ENCODE results near the gene CEMIP.

Gene CEMIP

GRCh38 chr15:80787316-80787715 lies 8.1 kb downstream of the CEMIP start:
- 84 to 100% methylated on average over 3 of the region's 3 CpGs for WGBS, 2 experiments (ENCODE audit: insufficient coverage in 2 of 2)
- no peaks in the 10 kb centered on the region for H3K36me3 ChIP-seq (ENCODE audit: control insufficient read depth, insufficient read depth, low read length)
- no peaks in the 10 kb centered on the region for H3K4me1 ChIP-seq (ENCODE audit: control insufficient read depth, insufficient read depth, low read length, poor library complexity, severe bottlenecking)
- H3K9me3 ChIP-seq (ENCODE audit: control insufficient read depth, low read length), result no peaks in the 10 kb centered on the region
- H3K4me3 ChIP-seq (ENCODE audit: extremely low read depth, insufficient read depth, low read length, poor library complexity, severe bottlenecking), result no peak overlapping the region
- no peak overlapping the region for H3K27ac ChIP-seq (ENCODE audit: low read depth, low read length, severe bottlenecking)

GRCh38 chr15:80788536-80788935 lies 9.4 kb downstream of the CEMIP start:
- Histone ChIP-seq H3K36me3 (ENCODE audit: control insufficient read depth, insufficient read depth, low read length) (no peaks in the 10 kb centered on the region), H3K4me1 (ENCODE audit: control insufficient read depth, insufficient read depth, low read length, poor library complexity, severe bottlenecking) (no peaks in the 10 kb centered on the region), H3K27ac (ENCODE audit: low read depth, low read length, severe bottlenecking) (no peak overlapping the region), H3K4me3 (ENCODE audit: extremely low read depth, insufficient read depth, low read length, poor library complexity, severe bottlenecking) (no peak overlapping the region), H3K9me3 (ENCODE audit: control insufficient read depth, low read length) (no peaks in the 10 kb centered on the region)
- 94 to 95% methylated on average over 4 to 5 of the region's 6 CpGs for WGBS, 2 experiments (ENCODE audit: insufficient coverage in 2 of 2)

GRCh38 chr15:80789296-80789695 lies 10.1 kb downstream of the CEMIP start:
- Histone ChIP-seq H3K4me3 (ENCODE audit: extremely low read depth, insufficient read depth, low read length, poor library complexity, severe bottlenecking) (no peak overlapping the region), H3K36me3 (ENCODE audit: control insufficient read depth, insufficient read depth, low read length) (no peaks in the 10 kb centered on the region), H3K4me1 (ENCODE audit: control insufficient read depth, insufficient read depth, low read length, poor library complexity, severe bottlenecking) (no peaks in the 10 kb centered on the region), H3K27ac (ENCODE audit: low read depth, low read length, severe bottlenecking) (no peak overlapping the region), H3K9me3 (ENCODE audit: control insufficient read depth, low read length) (no peaks in the 10 kb centered on the region)
- 88 to 100% methylated on average over 1 to 4 of the region's 5 CpGs for WGBS, 2 experiments (ENCODE audit: insufficient coverage in 2 of 2)

- no peaks in the 10 kb centered on the region for H3K36me3 ChIP-seq (ENCODE audit: control insufficient read depth, insufficient read depth, low read length)
Observed at GRCh38 chr15:80789796-80790195, 10.6 kb downstream of the CEMIP start.

GRCh38 chr15:80790236-80790635 lies 11.1 kb downstream of the CEMIP start:
- Histone ChIP-seq H3K4me1 (ENCODE audit: control insufficient read depth, insufficient read depth, low read length, poor library complexity, severe bottlenecking) (no peaks in the 10 kb centered on the region), H3K9me3 (ENCODE audit: control insufficient read depth, low read length) (no peaks in the 10 kb centered on the region), H3K27ac (ENCODE audit: low read depth, low read length, severe bottlenecking) (no peak overlapping the region), H3K36me3 (ENCODE audit: control insufficient read depth, insufficient read depth, low read length) (no peaks in the 10 kb centered on the region), H3K4me3 (ENCODE audit: extremely low read depth, insufficient read depth, low read length, poor library complexity, severe bottlenecking) (no peak overlapping the region)
- 87 to 100% methylated on average over 1 to 4 of the region's 5 CpGs for WGBS, 2 experiments (ENCODE audit: insufficient coverage in 2 of 2)

More at GRCh38 chr15:80789796-80790195, 10.6 kb downstream of the CEMIP start:
- H3K9me3 ChIP-seq (ENCODE audit: control insufficient read depth, low read length), result no peaks in the 10 kb centered on the region
- no peaks in the 10 kb centered on the region for H3K4me1 ChIP-seq (ENCODE audit: control insufficient read depth, insufficient read depth, low read length, poor library complexity, severe bottlenecking)
- WGBS, 2 experiments (ENCODE audit: insufficient coverage in 2 of 2), result 92 to 93% methylated on average over 2 to 3 of the region's 4 CpGs
- H3K27ac ChIP-seq (ENCODE audit: low read depth, low read length, severe bottlenecking), result no peak overlapping the region
- H3K4me3 ChIP-seq (ENCODE audit: extremely low read depth, insufficient read depth, low read length, poor library complexity, severe bottlenecking), result no peak overlapping the region

- H3K36me3 ChIP-seq (ENCODE audit: control insufficient read depth, insufficient read depth, low read length), result no peaks in the 10 kb centered on the region
- 100% methylated on average over 1 of the region's 1 CpG; no CpG with 5 or more reads in 1 of the 2 experiments for WGBS, 2 experiments (ENCODE audit: insufficient coverage in 2 of 2)
Observed at GRCh38 chr15:80791004-80791403, 11.8 kb downstream of the CEMIP start.

GRCh38 chr15:80796407-80796806 lies 17.2 kb downstream of the CEMIP start:
- H3K36me3 ChIP-seq (ENCODE audit: control insufficient read depth, insufficient read depth, low read length), result no peaks in the 10 kb centered on the region
- no peaks in the 10 kb centered on the region for H3K9me3 ChIP-seq (ENCODE audit: control insufficient read depth, low read length)
- 89 to 91% methylated on average over 2 to 3 of the region's 5 CpGs for WGBS, 2 experiments (ENCODE audit: insufficient coverage in 2 of 2)
- H3K27ac ChIP-seq (ENCODE audit: low read depth, low read length, severe bottlenecking), result no peak overlapping the region
- H3K4me3 ChIP-seq (ENCODE audit: extremely low read depth, insufficient read depth, low read length, poor library complexity, severe bottlenecking), result no peak overlapping the region
- no peaks in the 10 kb centered on the region for H3K4me1 ChIP-seq (ENCODE audit: control insufficient read depth, insufficient read depth, low read length, poor library complexity, severe bottlenecking)

More at GRCh38 chr15:80791004-80791403, 11.8 kb downstream of the CEMIP start:
- H3K27ac ChIP-seq (ENCODE audit: low read depth, low read length, severe bottlenecking), result no peak overlapping the region
- no peaks in the 10 kb centered on the region for H3K9me3 ChIP-seq (ENCODE audit: control insufficient read depth, low read length)
- no peak overlapping the region for H3K4me3 ChIP-seq (ENCODE audit: extremely low read depth, insufficient read depth, low read length, poor library complexity, severe bottlenecking)
- H3K4me1 ChIP-seq (ENCODE audit: control insufficient read depth, insufficient read depth, low read length, poor library complexity, severe bottlenecking), result no peaks in the 10 kb centered on the region

GRCh38 chr15:80798911-80799310 lies 19.7 kb downstream of the CEMIP start:
- 77 to 78% methylated on average over 2 to 3 of the region's 3 CpGs for WGBS, 2 experiments (ENCODE audit: insufficient coverage in 2 of 2)
- Histone ChIP-seq H3K4me1 (ENCODE audit: control insufficient read depth, insufficient read depth, low read length, poor library complexity, severe bottlenecking) (no peaks in the 10 kb centered on the region), H3K27ac (ENCODE audit: low read depth, low read length, severe bottlenecking) (no peak overlapping the region), H3K9me3 (ENCODE audit: control insufficient read depth, low read length) (no peaks in the 10 kb centered on the region), H3K4me3 (ENCODE audit: extremely low read depth, insufficient read depth, low read length, poor library complexity, severe bottlenecking) (no peak overlapping the region), H3K36me3 (ENCODE audit: control insufficient read depth, insufficient read depth, low read length) (no peaks in the 10 kb centered on the region)

GRCh38 chr15:80800067-80800466 lies 20.9 kb downstream of the CEMIP start:
- WGBS, 2 experiments (ENCODE audit: insufficient coverage in 2 of 2), result 73 to 100% methylated on average over 1 to 3 of the region's 5 CpGs
- H3K9me3 ChIP-seq (ENCODE audit: control insufficient read depth, low read length), result no peaks in the 10 kb centered on the region
- H3K36me3 ChIP-seq (ENCODE audit: control insufficient read depth, insufficient read depth, low read length), result no peaks in the 10 kb centered on the region
- H3K27ac ChIP-seq (ENCODE audit: low read depth, low read length, severe bottlenecking), result no peak overlapping the region
- H3K4me1 ChIP-seq (ENCODE audit: control insufficient read depth, insufficient read depth, low read length, poor library complexity, severe bottlenecking), result no peaks in the 10 kb centered on the region
- no peak overlapping the region for H3K4me3 ChIP-seq (ENCODE audit: extremely low read depth, insufficient read depth, low read length, poor library complexity, severe bottlenecking)

GRCh38 chr15:80801891-80802680 lies 22.9 kb downstream of the CEMIP start:
- WGBS, 2 experiments (ENCODE audit: insufficient coverage in 2 of 2), result 90 to 94% methylated on average over 10 of the region's 10 CpGs
- H3K4me1 ChIP-seq (ENCODE audit: control insufficient read depth, insufficient read depth, low read length, poor library complexity, severe bottlenecking), result no peaks in the 10 kb centered on the region
- H3K27ac ChIP-seq (ENCODE audit: low read depth, low read length, severe bottlenecking), result no peak overlapping the region
- no peaks in the 10 kb centered on the region for H3K9me3 ChIP-seq (ENCODE audit: control insufficient read depth, low read length)
- no peaks in the 10 kb centered on the region for H3K36me3 ChIP-seq (ENCODE audit: control insufficient read depth, insufficient read depth, low read length)
- H3K4me3 ChIP-seq (ENCODE audit: extremely low read depth, insufficient read depth, low read length, poor library complexity, severe bottlenecking), result no peak overlapping the region
